GM21528 (cell line): ENCODE data around the gene POLR2J.

Experiments used
- ATAC-seq: cut with Tn5 transposase; IDR thresholded peaks from one replicate; pipeline ENCODE4 v1.9.1; 2021; ENCODE audit warnings: mild to moderate bottlenecking, moderate library complexity; ENCODE audit not compliant: unreplicated experiment, low FRiP score

The POLR2J gene

GRCh38 chr7:102444961-102445673, 33.6 kb downstream of the POLR2J start:
- peak; percentile 49 for ATAC-seq

DNA sequence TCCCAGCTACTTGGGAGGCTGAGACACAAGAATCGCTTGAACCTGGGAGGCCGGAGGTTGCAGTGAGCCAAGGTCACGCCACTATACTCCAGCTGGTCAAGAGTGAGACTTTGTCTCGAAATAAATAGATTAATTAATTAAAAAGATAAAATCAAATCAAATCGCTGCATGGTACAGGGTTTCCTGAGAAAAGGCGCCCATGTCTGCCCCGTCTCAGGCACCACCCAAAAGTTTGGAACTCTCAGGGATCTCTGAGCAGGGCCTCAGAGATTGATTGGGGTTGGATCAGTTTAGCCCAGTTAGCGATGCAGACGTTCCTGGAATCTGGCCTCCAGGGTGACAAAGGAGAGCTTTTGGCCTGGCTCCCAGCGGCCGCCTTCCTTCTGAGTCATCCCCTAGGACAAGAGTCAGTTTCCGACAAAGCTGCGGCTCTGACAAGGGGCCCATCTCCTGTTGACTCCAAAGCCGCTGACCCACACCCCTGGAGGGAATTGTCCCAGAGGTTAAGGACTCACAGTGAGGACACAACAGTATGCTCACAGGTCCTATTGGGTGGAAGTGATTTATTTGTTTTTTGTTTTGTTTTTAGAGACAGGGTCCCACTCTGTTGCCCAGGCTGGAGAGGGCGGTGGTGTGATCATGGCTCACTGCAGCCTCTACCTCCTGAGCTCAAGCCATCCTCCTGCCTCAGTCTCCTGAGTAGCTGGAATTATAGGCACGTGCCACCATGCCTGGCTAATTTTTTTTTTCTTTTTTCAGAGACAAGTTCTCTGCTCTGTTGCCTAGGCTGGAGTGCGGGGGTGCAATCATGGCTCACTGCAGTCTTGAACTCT, 38.5 kb downstream of the POLR2J start:
- no peak for ATAC-seq

DNA sequence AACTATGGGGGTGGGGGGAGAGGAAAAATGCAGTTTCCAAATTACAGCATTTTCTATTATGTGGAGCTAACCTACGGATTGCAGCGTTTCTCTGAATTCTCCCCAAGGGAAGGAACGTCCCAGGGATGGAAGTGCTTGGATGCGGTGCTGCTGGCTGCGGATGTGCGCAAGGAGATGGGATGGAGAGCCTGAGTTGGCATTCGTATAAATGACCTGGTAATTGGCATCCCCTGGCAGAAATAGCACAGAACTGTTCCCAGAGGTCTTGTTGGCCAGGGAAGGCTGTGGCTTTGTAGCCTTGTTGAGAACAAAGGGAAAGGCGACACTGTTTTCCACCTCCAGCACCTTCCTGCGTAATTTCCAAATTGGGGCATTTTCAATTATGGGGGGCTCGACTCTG, 42.6 kb downstream of the POLR2J start:
- ATAC-seq: no peak

DNA sequence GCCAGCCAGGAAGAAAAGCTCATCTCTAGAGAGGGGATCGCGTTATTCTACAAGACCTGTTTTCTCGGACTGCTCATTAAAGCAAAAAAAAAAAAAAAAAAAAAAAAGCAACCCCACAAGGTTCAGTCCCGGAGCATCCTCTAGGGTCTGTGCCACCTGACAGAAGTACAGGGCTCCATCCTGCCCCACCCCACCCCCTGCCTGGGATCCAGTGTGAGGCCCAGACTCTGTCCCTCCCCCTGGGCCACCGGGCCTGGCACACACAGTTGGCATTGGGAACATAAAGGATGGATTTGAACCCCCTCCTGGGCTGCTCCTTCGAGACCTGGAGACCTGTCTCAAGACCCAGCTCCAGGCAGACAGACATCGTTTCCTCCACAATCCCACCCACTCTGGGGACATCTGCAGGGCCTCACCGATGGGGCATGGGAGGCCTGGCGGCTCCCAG, 44.7 kb downstream of the POLR2J start:
- no peak for ATAC-seq

DNA sequence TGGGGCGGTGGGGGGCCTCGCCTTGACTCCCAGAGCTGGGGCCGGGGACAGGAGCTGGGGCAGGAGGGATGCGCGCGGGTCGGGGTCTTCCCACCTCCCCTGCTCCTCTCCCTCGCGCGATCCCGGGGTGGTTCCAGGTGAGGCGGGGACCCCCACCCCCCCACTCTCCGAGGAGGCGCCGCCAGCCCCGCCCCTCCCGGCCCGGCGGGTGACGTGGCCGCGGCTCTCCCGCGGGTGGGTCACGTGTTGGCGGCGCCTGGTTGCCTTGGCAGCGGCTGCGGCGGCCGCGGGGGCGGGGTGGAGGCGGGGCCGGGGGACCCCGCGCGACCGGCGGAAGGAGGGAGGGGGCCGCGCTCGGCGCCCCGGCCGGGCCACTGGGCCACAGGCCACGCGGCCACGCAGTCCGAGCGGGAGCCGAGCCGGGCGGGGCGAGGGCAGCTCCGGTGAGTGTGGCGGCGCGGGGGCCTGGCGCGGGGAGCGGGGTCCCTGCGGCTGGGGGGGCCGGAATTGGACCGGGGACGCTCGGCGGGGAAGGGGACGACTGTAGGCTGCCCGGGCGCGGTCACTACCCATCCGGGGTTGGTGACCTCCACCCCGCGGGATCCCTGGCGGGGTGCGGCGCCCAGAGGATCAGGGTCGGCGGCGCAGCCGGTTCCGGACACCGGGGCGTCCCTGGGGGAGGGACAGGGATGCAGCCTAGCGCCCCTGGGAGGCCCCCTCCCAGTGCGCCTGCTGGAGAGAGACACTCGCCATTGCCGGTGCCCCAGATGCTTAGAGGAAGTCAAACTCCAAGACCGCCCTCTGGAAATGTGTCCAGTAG, 45.3 kb downstream of the POLR2J start, which contains the start of gene ORAI2:
TSS of gene ORAI2 (plus strand) at position 357 of the 820 bp plus-strand sequence. CDS start 5,382 bp downstream, outside the sequence.
- ATAC-seq: peak; percentile 55

GRCh38 chr7:102432442-102433218, 46.1 kb downstream of the POLR2J start:
- peak; percentile 34 for ATAC-seq

- ATAC-seq: peak; percentile 33
These were observed 47.0 kb downstream of the POLR2J start for GRCh38 chr7:102431617-102432298.

- ATAC-seq: no peak
These were observed 49.4 kb downstream of the POLR2J start for GRCh38 chr7:102429141-102429899.

DNA sequence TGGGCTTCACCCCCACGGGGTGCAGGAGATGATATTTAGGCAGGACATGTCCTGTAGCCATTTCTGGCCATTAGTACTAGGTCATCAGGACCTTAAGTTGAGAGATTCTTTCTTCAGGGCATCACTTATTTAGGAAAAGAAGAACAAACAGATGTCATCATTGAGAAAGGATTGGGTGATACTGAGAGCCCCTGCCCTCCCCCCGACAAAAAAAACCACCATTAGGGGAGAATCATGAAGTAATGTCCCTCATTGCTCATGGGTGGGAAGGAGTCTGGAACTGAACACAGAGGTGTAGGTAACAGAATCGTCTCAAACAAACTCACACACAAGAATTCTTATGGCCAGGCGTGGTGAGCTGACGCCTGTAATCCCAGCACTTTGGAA, 51.7 kb downstream of the POLR2J start:
- ATAC-seq: no peak

DNA sequence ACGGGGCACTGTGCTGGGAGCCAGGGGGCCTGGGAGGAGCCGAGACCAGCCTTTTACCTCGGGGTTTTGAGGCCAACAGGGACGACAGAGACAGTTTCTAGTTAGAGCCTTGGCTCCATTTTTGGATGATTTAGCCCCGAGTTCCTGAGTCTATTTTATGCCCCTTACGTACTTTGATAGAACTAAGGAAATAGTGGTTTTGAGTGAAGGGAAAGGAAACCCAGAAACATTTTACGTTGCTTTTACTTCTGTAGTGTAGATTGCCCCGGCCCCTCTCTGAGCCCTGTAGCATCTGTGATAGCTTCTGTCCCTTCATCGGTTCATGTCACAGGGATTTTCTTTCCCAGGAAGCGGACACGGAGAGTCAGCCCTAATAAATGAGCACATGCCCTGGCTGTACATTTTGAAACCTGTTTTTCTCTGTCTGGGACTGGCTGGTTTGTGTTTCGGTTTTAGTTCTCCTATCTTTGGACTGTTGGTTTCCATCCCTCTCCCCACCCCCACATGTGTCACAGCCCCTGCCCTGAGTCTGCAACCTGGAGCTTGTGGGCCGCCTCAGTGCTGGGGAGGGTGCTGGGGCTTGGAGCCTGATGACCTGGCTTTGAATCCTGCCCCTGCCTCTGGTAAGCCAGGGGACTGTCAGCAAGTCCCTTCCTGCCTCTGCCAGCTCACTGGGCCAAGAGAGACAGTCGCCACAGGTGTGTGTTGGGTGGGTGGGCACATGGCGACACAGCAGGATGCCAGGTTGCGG, 52.3 kb downstream of the POLR2J start:
- ATAC-seq: peak; percentile 47

DNA sequence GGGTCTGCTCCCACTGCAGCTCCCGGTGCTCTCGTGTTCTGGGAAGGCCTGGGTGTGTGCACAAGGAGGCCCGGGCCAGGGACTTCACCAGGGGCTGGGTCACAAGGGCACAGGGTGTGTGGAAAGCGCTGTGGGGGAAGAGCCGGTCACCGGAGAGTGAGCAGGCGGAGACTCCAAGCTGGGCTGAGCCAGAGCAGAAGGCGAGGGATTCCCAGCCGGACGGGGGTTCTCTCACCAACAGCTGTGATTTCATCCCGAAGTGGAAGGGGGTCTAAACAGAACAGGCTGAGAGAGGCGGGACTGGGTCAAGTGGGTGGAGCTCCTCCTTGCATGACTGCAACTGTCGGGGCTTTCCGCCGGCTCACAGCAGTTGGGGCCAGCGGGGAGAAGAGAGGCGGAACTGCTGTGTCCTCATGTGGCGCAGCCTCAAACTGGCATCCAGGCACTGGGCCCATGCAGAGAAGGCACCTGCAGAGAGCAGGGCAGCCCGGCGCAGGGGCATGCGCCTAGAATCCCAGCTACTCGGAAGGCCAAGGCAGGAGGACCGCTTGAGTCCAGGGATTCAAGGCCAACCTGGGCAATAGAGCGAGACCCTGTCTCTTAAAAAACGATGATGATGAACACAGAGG, 53.0 kb downstream of the POLR2J start:
- ATAC-seq: peak; percentile 65

- no peak for ATAC-seq
These were observed 53.9 kb downstream of the POLR2J start for GRCh38 chr7:102424787-102425218.

- no peak for ATAC-seq
These were observed 54.6 kb downstream of the POLR2J start for GRCh38 chr7:102424129-102424551.
